Chondrocyte (in vitro differentiated cells): Measurements from ENCODE around the gene SOBP. TPM values are rescaled to one million over a fixed set of nuclear protein-coding genes. Genes with fewer than 3 reads are reported as not detected.

ENCODE experiments used
- DNase-seq: peaks from one replicate; pipeline ENCODE4 v3.0.0; 2021; ENCODE audit warnings: mixed read lengths, low spot score
- H3K27ac Mint-ChIP-seq: one replicate; pipeline ENCODE4 v1.8.0; 2021; ENCODE audit warnings: mild to moderate bottlenecking, moderate library complexity, mixed read lengths; ENCODE audit not compliant: unreplicated experiment
- H3K27me3 Mint-ChIP-seq: 2 replicates; pipeline ENCODE4 v1.8.0; 2021; ENCODE audit warnings: low read depth, mixed read lengths
- H3K36me3 Mint-ChIP-seq: 2 replicates; pipeline ENCODE4 v1.8.0; 2021; ENCODE audit warnings: low read depth, mixed read lengths
- H3K4me1 Mint-ChIP-seq: 2 replicates; pipeline ENCODE4 v1.8.0; 2021; ENCODE audit warnings: low read depth, mild to moderate bottlenecking, mixed read lengths
- H3K4me3 Mint-ChIP-seq: one replicate; pipeline ENCODE4 v1.8.0; 2021; ENCODE audit warnings: mild to moderate bottlenecking, moderate library complexity, mixed read lengths; ENCODE audit not compliant: unreplicated experiment
- H3K9me3 Mint-ChIP-seq: 2 replicates; pipeline ENCODE4 v1.8.0; 2021; ENCODE audit warnings: low read depth, mixed read lengths
- CTCF ChIP-seq: fragments of 200-600 bp; sonication (generic); IDR thresholded peaks from 2 replicates; pipeline ENCODE4 v1.5.0; 2021; ENCODE audit warnings: antibody characterized with exemption, mild to moderate bottlenecking, moderate library complexity
- total RNA-seq: library from RNA; stranded (reverse); gene quantifications from 3 replicates; pipeline ENCODE4 v1.2.1, GENCODE V29; 2021

Gene SOBP
- total RNA-seq, 1 donor from 2014 or later = 6.6 TPM

GRCh38 chr6:107657373-107657754 lies 167.4 kb downstream of the SOBP start:
- H3K27ac Mint-ChIP-seq = peak overlapping the region; percentile 91
- no peak for DNase-seq
- H3K4me3 Mint-ChIP-seq = peak overlapping the region; percentile 65
- H3K9me3 Mint-ChIP-seq = no peaks in the 10 kb centered on the region
- H3K4me1 Mint-ChIP-seq = peaks cover 40% of the 10 kb centered on the region
- peaks cover 3% of the 10 kb centered on the region for H3K27me3 Mint-ChIP-seq
- no peaks in the 10 kb centered on the region for H3K36me3 Mint-ChIP-seq
- no peak for TF ChIP-seq CTCF

- no peaks in the 10 kb centered on the region for H3K9me3 Mint-ChIP-seq
- peak overlapping the region; percentile 91 for H3K27ac Mint-ChIP-seq
- no peak for DNase-seq
- peak overlapping the region; percentile 65 for H3K4me3 Mint-ChIP-seq
- H3K36me3 Mint-ChIP-seq = no peaks in the 10 kb centered on the region
- TF ChIP-seq CTCF = peak; percentile 74
- peaks cover 4% of the 10 kb centered on the region for H3K27me3 Mint-ChIP-seq
- peaks cover 40% of the 10 kb centered on the region for H3K4me1 Mint-ChIP-seq
These were observed 168.0 kb downstream of the SOBP start for GRCh38 chr6:107657755-107658461.

GRCh38 chr6:107658920-107659865 lies 169.3 kb downstream of the SOBP start:
- no peak for DNase-seq
- H3K4me3 Mint-ChIP-seq = peak overlapping the region; percentile 65

GRCh38 chr6:107660839-107661238 lies 170.9 kb downstream of the SOBP start:
- Mint-ChIP-seq H3K36me3 (no peaks in the 10 kb centered on the region), H3K9me3 (no peaks in the 10 kb centered on the region), H3K27ac (no peak overlapping the region), H3K27me3 (peaks cover 4% of the 10 kb centered on the region), H3K4me3 (no peak overlapping the region), H3K4me1 (peaks cover 46% of the 10 kb centered on the region)
- DNase-seq = no peak
- no peak for TF ChIP-seq CTCF

More at GRCh38 chr6:107658920-107659865, 169.3 kb downstream of the SOBP start:
- peak; percentile 29 for TF ChIP-seq CTCF
- Mint-ChIP-seq H3K4me1 (peaks cover 40% of the 10 kb centered on the region), H3K9me3 (no peaks in the 10 kb centered on the region), H3K27ac (peak overlapping the region; percentile 91), H3K36me3 (no peaks in the 10 kb centered on the region), H3K27me3 (peaks cover 4% of the 10 kb centered on the region)

GRCh38 chr6:107661291-107661690 lies 171.4 kb downstream of the SOBP start:
- Mint-ChIP-seq H3K9me3 (no peaks in the 10 kb centered on the region), H3K27me3 (peaks cover 4% of the 10 kb centered on the region), H3K36me3 (no peaks in the 10 kb centered on the region), H3K27ac (no peak overlapping the region), H3K4me1 (peaks cover 47% of the 10 kb centered on the region), H3K4me3 (no peak overlapping the region)
- no peak for TF ChIP-seq CTCF
- DNase-seq = no peak
